Astrocyte (in vitro differentiated cells and primary cell): ENCODE results near the gene SPATA24. TPM values are rescaled to one million over a fixed set of nuclear protein-coding genes. Genes with fewer than 3 reads are reported as not detected.

ENCODE experiments used
- DNase-seq: peaks from one replicate; pipeline ENCODE4 v3.0.0-alpha.2; 2010; ENCODE audit warnings: low read depth
- FAIRE-seq: peaks from 2 replicates; lab custom pipeline; 2011; peaks lifted over from hg19 to GRCh38; lab: Jason Lieb, UNC
- H2AFZ ChIP-seq: 2 replicates; pipeline ENCODE4 v1.6.0; 2012; ENCODE audit warnings: low read depth, low read length, inconsistent platforms
- H3K27ac ChIP-seq: 2 replicates; pipeline ENCODE4 v1.5.1; 2011; ENCODE audit warnings: low read depth, low read length, inconsistent platforms
- H3K27me3 ChIP-seq: 2 replicates; pipeline ENCODE4 v1.6.0; 2011; ENCODE audit warnings: low read length, inconsistent platforms; ENCODE audit not compliant: insufficient read depth
- H3K36me3 ChIP-seq: 2 replicates; pipeline ENCODE4 v1.5.1; 2011; ENCODE audit warnings: low read length, inconsistent platforms; ENCODE audit not compliant: insufficient read depth
- H3K4me1 ChIP-seq: 2 replicates; pipeline ENCODE4 v1.5.1; 2011; ENCODE audit warnings: low read length, inconsistent platforms; ENCODE audit not compliant: insufficient read depth
- H3K4me2 ChIP-seq: 2 replicates; pipeline ENCODE4 v1.6.0; 2012; ENCODE audit warnings: low read length, inconsistent platforms
- H3K4me3 ChIP-seq: 2 replicates; pipeline ENCODE4 v1.5.1; 2011; ENCODE audit warnings: low read depth, mild to moderate bottlenecking, low read length, inconsistent platforms; ENCODE audit not compliant: insufficient read depth
- H3K79me2 ChIP-seq: 2 replicates; pipeline ENCODE4 v1.6.0; 2012; ENCODE audit warnings: mild to moderate bottlenecking, low read length, inconsistent platforms; ENCODE audit not compliant: insufficient read depth
- H3K9ac ChIP-seq: 2 replicates; pipeline ENCODE4 v1.6.0; 2012; ENCODE audit warnings: mild to moderate bottlenecking, low read length, inconsistent platforms
- H3K9me3 ChIP-seq: 2 replicates; pipeline ENCODE4 v1.5.1; 2012; ENCODE audit warnings: low read depth, mild to moderate bottlenecking, low read length, inconsistent platforms; ENCODE audit not compliant: insufficient read depth
- H4K20me1 ChIP-seq: 2 replicates; pipeline ENCODE4 v1.6.0; 2012; ENCODE audit warnings: low read length, inconsistent platforms; ENCODE audit not compliant: insufficient read depth
- H3K27ac Mint-ChIP-seq: one replicate; pipeline ENCODE4 v1.8.0; 2021; ENCODE audit warnings: mild to moderate bottlenecking, mixed read lengths; ENCODE audit not compliant: unreplicated experiment
- H3K27me3 Mint-ChIP-seq: one replicate; pipeline ENCODE4 v1.8.0; 2021; ENCODE audit warnings: low read depth, mixed read lengths; ENCODE audit not compliant: unreplicated experiment
- H3K36me3 Mint-ChIP-seq: one replicate; pipeline ENCODE4 v1.8.0; 2021; ENCODE audit warnings: low read depth, mixed read lengths; ENCODE audit not compliant: unreplicated experiment
- H3K4me1 Mint-ChIP-seq: one replicate; pipeline ENCODE4 v1.8.0; 2021; ENCODE audit warnings: low read depth, mixed read lengths; ENCODE audit not compliant: unreplicated experiment
- H3K4me3 Mint-ChIP-seq: one replicate; pipeline ENCODE4 v1.8.0; 2021; ENCODE audit warnings: mild to moderate bottlenecking, moderate library complexity, mixed read lengths; ENCODE audit not compliant: unreplicated experiment
- H3K9me3 Mint-ChIP-seq: one replicate; pipeline ENCODE4 v1.8.0; 2021; ENCODE audit warnings: mild to moderate bottlenecking, mixed read lengths; ENCODE audit not compliant: unreplicated experiment
- EZH2 ChIP-seq: IDR thresholded peaks from 2 replicates; pipeline ENCODE4 v1.6.1; 2012; ENCODE audit warnings: mild to moderate bottlenecking, low read length, inconsistent platforms; ENCODE audit not compliant: insufficient read depth
- total RNA-seq: library from RNA; stranded (reverse); gene quantifications from 2 replicates; pipeline ENCODE4 v1.2.1, GENCODE V29; 2021
- TF ChIP-seq, protein P1 (sequence below): IDR thresholded peaks from 2 replicates; pipeline ENCODE4 v1.5.1; 2011; ENCODE audit warnings: low read depth, mild to moderate bottlenecking, inconsistent platforms, low read length, moderate library complexity; ENCODE audit not compliant: insufficient read depth

Gene SPATA24
- total RNA-seq, 1 donor from 2014 or later: 5.2 TPM

DNA sequence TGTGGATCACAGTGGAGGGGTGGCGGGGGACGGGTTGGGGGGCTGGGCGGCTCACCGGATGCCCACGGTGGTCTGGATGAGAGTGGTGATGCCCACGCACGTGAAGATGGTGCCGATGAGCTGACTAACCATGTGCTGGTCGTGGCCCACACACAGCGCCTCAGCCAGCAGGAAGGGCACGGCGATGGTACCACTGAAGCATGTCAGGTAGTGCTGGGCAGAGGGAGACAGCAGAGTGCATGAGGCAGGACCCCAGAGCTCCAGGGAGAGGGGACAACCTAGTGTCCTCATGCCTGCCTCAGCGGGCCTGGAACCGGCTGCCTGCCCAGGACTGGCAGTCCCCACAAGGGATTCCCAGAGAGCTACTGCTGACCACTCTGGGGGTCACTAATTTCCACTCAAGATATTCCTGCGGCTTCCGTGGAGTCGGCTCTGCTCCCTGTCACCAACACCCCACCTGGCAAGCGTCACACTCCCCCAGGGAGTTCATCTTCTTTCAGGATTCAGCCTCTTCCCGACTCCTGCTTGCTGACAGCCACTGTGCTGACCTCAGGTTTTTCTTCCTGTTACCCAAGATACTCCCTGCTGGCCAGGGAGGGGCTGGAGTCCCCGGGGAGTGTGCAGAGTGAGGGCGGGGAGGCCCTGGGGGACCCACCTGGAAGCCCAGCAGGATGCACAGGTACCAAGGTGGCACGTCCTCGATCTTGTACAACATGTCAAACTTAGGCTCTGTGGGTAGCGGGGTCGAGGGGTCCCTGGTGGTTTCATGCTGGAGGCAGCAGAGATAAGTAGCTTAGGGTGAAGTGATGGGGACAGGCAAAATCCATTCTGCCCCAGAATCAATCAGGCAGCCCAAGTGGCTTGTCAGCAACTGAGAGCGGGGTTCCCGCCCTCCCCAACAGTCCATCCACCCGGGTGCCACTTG, 21.8 kb downstream of the SPATA24 start:
- H3K27me3 Mint-ChIP-seq: peaks cover 16% of the 10 kb centered on the region

DNA sequence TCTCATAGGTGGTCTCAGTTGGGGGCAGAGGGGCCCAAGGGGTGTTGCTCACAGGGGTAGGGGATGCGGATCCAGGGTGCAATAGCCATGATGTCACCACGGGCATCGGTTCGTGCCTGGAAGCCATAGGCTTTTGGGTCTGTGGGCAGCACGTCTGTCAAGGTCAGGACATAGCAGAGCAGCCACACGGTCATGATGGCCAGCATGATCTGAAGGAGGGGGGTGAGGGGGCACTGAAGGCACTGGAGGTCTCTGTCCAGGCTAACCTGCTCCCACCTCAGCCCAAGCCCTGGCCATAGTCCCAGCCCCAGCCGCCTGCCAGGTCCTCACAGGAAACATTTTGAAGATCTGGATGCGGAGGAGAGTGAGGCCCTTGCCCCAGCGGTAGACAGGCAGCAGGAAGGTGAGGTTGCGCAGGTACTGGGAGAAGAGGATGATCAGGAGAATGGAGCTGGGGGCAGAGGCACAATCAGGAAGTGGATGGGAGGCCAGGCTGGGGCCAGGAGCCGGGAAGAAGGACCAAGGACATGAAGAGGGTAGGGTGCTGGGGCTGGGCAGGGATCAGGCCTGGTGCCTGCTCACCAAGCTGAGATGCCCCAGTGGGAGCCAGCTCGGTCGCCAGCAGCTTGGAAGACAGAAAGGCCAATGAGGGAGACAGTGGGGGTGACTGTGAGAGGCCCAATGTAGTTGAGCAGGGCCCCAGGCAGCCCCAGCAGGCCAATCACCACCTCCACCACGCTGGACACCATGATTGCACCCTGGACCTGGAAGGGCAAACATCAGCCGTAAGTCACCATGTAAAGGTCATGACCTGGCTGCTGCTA, 24.1 kb downstream of the SPATA24 start:
- Histone ChIP-seq H3K4me2 (no peak overlapping the region), H3K27me3 (no peaks in the 10 kb centered on the region), H3K27ac (no peak overlapping the region), H3K79me2 (no peaks in the 10 kb centered on the region), H3K4me3 (no peak overlapping the region), H3K36me3 (no peaks in the 10 kb centered on the region), H3K9ac (no peak overlapping the region), H2AFZ (no peak overlapping the region), H3K9me3 (no peaks in the 10 kb centered on the region), H3K4me1 (no peaks in the 10 kb centered on the region), H4K20me1 (peaks cover 11% of the 10 kb centered on the region)
- H3K4me3 Mint-ChIP-seq: no peak overlapping the region
- DNase-seq (no peak), FAIRE-seq (no peak)
- H3K4me1 Mint-ChIP-seq: no peaks in the 10 kb centered on the region
- H3K27me3 Mint-ChIP-seq: peaks cover 6% of the 10 kb centered on the region
- no peaks in the 10 kb centered on the region for H3K9me3 Mint-ChIP-seq
- peaks cover 19% of the 10 kb centered on the region for H3K36me3 Mint-ChIP-seq
- no peak overlapping the region for H3K27ac Mint-ChIP-seq
- TF ChIP-seq EZH2: no peak
- TF ChIP-seq, protein P1, sequence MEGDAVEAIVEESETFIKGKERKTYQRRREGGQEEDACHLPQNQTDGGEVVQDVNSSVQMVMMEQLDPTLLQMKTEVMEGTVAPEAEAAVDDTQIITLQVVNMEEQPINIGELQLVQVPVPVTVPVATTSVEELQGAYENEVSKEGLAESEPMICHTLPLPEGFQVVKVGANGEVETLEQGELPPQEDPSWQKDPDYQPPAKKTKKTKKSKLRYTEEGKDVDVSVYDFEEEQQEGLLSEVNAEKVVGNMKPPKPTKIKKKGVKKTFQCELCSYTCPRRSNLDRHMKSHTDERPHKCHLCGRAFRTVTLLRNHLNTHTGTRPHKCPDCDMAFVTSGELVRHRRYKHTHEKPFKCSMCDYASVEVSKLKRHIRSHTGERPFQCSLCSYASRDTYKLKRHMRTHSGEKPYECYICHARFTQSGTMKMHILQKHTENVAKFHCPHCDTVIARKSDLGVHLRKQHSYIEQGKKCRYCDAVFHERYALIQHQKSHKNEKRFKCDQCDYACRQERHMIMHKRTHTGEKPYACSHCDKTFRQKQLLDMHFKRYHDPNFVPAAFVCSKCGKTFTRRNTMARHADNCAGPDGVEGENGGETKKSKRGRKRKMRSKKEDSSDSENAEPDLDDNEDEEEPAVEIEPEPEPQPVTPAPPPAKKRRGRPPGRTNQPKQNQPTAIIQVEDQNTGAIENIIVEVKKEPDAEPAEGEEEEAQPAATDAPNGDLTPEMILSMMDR: no peak

More for the DNA sequence above, 21.8 kb downstream of the SPATA24 start:
- TF ChIP-seq, protein P1: no peak
- TF ChIP-seq EZH2: no peak
- H3K9me3 ChIP-seq: no peaks in the 10 kb centered on the region
- no peaks in the 10 kb centered on the region for H3K27me3 ChIP-seq
- H3K9ac ChIP-seq: no peak overlapping the region
- DNase-seq (no peak), FAIRE-seq (no peak)
- H3K4me2 ChIP-seq: no peak overlapping the region
- H3K27ac ChIP-seq: no peak overlapping the region
- no peak overlapping the region for H3K4me3 ChIP-seq
- H3K36me3 ChIP-seq: no peaks in the 10 kb centered on the region
- H3K79me2 ChIP-seq: no peaks in the 10 kb centered on the region
- no peak overlapping the region for H3K4me3 Mint-ChIP-seq
- no peak overlapping the region for H3K27ac Mint-ChIP-seq
- H4K20me1 ChIP-seq: peaks cover 7% of the 10 kb centered on the region
- no peaks in the 10 kb centered on the region for H3K9me3 Mint-ChIP-seq
- no peak overlapping the region for H2AFZ ChIP-seq
- no peaks in the 10 kb centered on the region for H3K4me1 Mint-ChIP-seq
- H3K36me3 Mint-ChIP-seq: peaks cover 11% of the 10 kb centered on the region
- no peaks in the 10 kb centered on the region for H3K4me1 ChIP-seq
